Keratinocyte (primary cell): Measurements from ENCODE around the gene PIGQ.

ENCODE experiments used
- CTCF ChIP-seq, 3 experiments: IDR thresholded peaks in 1 of 3; conservative IDR thresholded peaks in 1 of 3; optimal IDR thresholded peaks in 1 of 3; 2 replicates in 2 of 3; 3 replicates in 1 of 3; pipeline versions ENCODE3 to v1.5.1; 2011; ENCODE audit warnings: low read length in 3 of 3, mild to moderate bottlenecking in 3 of 3, moderate library complexity in 2 of 3, control low read depth in 1 of 3, inconsistent platforms in 1 of 3; ENCODE audit not compliant: insufficient read depth in 2 of 3; ENCODE audit errors: extremely low read depth in 1 of 3
- EZH2 ChIP-seq: IDR thresholded peaks from one replicate; pipeline ENCODE4 v1.6.1; 2012; ENCODE audit warnings: inconsistent platforms, mild to moderate bottlenecking, low read length, moderate library complexity

- TF ChIP-seq CTCF (optimal IDR thresholded peaks at IDR 0.05 in 1 of 3, IDR thresholded peaks at IDR 0.05 in 1 of 3, conservative IDR thresholded peaks at IDR 0.05 in 1 of 3; ENCODE audit: extremely low read depth in 1 of 3, insufficient read depth in 2 of 3, low read length in 3 of 3) (no peak), EZH2 (no peak)
Observed at GRCh38 chr16:530111-530817, 39.5 kb upstream of the PIGQ start.
